ENCODE data around the gene GAMT.
"Not testable (repeated sequence)": the region's sequence is repeated elsewhere in the genome, so short reads cannot be mapped to it uniquely, and the experiment has no call there.

Gene GAMT

DNA sequence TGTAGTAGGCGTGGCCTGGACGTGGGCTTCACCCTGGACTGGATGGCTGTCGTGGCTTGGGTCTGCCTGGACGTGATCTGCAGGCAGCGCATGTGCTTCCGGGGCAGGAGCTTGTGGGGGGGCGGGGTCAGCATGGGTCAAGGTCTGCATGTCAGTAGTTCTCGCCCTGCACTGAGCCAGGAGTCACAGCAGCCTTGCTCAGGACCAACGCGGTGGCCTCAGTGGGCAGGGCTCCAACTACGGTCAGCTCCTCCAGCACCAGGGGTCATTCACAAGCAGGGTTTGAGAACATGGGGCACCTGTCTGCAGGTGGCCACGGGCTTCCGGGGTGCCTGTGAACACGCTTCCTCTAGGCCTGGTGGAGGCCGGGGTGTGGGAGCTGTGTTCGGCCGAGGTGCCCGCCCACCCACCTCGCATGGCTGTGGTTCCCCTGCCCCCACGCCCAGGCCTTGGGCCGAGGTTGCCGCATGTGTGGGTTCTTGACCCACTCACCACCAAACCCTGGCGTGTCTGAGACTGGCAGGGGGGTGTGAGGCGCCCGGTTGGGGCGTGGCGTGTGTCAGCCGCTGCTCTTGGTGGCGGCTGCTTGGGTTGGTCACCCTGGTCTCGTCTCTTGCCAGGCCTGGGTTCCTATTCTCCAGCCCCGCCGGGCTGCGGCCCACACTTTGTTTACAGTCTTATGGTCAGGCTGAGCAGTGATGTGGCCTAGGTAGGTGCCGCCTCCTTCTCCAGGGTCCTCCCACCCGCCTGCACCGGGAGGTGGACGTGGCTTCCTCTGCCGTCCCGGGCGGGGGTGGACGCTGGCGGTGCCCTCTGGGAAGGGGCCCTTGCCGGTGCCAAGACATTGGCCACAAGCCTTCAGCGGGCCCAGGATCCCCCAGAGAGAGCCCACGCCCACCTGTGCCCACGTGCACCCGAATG lies 32.0 kb upstream of the GAMT start:
- DNase-seq: no peak

DNA sequence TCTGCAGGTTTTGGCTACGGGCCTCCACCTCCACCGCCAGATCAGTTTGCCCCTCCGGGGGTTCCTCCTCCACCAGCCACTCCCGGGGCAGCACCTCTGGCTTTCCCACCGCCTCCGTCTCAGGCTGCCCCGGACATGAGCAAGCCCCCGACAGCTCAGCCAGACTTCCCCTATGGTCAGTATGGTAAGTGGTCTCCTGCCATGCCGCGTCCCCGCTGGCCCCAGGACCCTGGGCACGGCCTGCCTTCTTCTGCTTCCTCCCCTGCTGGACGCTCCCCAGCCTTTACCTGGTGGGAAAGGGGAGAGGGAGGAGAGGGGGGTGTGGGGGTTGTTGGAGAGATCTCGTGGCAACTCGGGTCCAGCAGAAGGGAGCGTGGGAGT lies 31.2 kb upstream of the GAMT start:
- DNase-seq: no peak

DNA sequence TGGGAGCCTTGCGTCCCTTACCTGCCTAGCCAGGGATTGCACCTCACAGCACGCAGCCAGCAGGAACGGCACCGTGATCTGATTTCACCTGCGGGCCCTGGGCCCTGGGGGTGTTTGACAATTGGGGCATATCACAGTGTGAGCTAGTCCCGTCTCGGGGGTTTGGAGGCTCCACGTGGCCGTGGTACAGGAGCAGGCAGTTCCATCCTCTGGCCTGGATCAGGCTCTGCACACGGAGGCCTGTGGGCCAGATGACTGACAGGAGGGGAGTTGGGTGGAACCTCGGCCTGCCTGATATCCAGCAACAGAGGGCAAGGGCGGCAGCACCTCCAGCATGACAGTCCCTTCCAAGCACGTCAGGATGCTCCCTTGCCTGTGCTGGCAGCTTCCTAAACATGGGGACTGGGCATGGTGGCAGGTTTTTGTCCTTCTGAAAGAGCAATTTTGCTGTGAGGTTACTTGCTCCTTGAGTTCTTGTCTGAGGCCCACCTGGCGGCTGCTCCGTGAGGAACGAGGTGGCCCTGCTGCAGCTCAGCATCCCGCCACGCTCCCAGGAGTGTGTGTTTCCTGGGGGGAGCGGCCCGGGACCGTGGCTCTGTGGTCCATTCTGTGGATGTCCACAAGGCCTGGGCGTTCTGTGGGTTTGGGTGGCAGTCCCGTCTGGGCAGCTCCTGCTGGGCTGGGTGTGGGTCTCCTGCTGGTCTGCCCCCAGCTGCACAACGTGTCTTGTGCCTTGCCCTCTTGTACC lies 30.6 kb upstream of the GAMT start:
- no peak for DNase-seq

DNA sequence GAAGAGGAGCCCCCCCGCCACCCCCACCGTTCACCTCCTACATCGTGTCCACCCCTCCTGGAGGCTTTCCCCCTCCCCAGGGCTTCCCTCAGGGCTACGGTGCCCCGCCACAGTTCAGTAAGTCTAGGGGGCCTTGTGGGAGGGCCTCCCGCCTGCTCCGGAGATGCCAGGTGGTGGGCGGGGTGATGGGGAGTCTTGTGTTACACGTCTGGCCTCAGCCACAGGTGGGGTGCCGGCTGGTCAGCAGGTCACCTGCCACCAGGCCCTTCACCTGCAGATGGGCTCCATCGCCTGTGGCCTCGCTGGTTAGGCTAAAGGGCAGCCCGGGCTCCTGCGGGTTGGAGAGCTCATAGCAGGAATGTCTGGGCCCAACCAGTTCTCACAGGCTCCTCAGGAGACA lies 28.9 kb upstream of the GAMT start:
- DNase-seq: no peak

DNA sequence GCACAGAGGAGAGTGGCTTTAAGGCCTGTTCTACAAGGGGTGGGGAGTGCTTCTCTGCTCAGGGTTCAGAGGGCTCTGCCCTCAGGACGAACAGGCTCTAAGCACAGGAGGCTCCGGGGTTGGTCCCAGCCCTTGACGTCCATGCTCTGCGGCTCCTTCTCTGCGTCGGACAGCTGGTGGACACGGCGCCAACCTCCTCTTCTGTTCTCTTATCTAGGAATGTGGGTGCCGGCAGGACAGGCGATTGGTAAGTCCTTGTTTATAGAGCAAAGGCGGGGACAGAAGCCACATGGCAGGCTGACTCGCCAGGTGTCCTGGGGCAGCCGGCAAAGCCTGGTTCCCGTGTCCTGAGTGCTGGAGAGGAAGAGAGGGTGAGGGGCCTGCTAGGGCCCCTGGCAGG lies 28.4 kb upstream of the GAMT start:
- DNase-seq: no peak

DNA sequence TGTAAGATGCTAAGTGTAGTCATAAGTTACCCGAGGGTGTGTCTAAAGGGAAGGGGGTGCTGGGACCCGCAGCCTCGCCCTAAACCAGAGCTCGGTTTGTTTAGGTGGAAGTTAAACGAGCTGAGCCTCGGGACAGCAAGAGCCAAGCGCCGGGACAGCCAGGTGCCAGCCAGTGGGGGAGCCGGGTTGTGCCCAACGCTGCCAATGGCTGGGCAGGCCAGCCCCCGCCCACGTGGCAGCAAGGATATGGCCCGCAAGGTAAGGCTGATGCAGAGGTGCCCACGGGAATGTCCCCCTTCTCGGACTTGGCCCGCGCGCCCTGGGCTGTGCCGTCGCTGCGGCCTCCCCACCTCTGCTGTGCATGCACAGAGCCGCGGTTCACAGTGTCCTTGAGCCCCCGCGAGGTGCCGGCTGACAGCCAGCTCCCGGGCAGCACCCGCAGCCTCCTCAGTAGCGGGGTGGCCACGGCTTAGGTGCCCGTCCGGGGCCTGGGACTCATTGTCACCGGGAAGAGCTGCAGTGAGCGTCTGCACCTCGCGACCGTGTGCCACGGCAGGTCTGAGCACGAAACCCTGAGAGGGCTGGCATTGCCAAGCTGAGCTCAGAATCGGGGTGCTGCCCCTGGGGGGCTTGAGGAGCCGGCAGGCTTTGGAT lies 27.5 kb upstream of the GAMT start:
- no peak for DNase-seq

DNA sequence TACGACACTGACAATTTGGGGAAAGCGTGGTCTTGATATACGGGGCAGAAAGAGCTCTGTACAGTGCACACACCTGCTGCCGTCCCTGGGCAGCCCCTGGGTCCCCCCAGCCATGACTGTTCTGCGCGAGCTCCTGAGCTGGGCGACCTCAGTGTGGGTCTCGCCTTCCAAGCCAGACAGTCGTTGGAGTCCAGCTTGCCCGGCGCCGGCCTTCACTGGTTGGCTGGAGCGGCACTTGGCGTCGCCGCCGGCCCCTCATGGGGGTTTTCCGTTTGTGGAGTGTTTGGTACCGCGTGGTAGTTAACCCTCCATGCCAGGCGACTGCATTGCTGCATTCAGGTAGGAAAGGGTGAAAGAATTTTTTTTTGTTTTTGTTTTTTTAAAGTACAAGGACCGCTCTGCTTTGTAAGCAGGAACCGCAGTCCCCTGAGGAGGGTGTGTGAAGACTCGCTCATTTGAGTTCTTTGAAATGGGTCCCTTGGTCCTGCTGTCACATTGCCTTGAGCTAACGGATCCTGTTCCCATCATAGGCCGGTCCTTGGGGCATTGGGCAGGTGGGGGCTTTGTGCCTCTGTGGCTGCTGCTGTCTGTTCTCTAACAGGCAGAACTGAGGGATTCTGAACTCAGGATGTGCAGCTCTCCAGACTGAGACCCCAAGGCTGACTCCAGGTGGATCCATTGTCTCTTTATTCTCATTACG lies 26.0 kb upstream of the GAMT start:
- no peak for DNase-seq

DNA sequence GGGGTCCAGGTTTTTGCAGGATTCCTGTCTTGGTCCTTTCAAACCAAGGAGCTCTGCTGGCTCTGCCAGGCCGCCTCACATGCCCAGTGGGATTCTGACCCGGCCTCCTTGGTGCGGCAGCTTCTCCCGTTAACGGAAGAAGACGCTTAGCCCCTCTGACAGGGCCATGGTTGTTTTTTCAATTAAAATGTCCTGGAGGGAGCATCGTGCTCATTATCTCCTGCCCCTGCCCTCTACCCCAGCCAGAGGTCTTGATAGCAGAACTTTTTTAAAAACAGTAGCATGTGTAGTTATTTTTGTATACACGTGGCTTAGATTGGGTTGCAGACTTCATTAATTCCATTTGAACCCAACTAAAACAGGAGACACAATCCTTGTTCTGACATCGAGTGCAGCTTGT lies 25.4 kb upstream of the GAMT start:
- no peak for DNase-seq

DNA sequence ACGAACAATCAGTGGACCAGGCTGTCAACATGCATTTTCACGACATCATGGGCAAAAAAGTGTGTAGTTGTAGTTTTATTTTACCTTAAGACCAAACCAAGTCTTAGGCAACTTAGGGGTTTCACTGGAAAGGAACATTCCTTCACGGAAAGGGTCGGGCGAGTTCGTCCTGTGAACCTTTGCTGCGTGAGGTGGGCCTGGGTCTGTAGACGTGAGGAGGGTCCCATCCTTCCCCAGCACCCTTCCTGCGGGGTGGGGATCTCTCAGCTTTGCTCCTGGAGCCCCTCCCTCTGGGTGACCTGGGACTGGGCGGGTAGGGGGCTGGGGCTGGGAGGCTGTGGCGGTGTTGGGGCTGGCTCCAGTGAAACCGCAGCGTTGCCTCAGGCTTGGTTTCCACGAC lies 24.6 kb upstream of the GAMT start:
- DNase-seq: no peak

DNA sequence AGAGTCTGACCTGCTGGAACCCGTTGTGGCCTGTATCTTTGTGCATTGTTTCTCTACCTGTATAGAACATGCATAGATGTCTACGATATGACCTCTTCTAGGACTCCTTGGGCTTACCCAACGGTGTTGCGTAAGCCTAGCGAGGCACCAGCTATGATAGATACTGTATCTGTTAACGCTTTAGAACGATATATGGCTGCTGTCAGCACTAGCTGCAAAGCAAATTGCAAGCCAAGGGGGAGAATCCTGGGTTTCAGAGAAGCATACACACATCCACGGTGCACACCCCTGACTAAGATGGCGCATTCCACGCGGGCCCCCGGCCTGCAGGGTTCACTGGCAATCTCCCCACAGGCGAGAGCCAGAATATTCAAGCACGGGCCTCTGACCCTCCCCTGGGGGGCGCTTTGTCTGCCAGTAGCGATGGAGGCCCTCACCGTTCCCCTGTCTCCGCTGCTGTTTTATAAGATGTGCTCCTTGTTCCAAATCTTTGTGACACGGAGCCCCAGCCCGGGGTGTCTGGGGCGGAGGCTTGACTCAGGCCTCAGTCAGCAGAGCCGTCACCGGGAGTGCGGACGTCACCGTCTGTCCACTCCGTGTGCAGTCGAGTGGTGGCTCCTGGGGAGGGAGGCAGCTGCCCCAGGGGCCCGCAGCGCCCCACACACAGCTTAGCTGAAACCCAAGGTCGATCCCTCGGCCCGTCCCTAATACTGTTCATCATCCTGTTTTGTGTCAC lies 23.9 kb upstream of the GAMT start:
- DNase-seq: no peak

DNA sequence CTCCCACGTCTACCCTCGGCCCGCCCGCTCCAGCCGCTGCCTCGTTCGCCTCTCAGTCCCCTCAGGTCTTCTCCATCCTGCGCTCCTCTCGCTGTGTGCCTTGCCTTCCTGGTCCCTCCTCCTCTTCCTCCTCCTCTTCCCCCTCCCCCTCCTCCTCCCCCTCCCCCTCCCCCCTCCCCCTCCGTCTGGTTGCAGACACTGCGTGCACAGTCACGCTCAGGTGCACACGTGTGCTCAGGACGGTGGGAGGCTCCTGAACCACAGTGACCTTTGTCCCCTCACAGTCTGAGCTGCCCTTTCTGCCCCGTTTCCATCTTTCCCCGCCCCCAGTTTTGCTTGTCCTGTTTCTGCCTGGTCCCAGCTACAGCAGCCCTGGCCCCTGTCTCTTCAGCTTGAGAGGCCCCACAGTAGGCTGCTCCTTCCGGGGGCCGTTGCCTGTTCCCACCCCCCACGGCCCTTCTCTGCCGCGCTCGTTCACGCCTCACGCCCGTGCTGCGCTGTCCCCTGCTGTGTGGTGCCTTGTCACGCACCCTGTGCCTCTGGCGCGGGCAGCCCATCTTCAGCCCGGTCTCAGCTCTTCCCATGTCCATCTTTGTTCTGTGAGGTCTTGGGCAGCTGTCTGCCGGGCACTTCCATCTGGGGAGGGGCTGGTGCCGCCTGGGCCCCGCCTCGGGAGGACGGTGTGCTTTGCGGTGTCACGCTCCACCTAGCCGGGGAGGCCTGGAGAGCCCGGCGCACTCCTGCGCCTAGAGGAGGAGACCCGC lies 23.0 kb upstream of the GAMT start:
- DNase-seq: no peak

DNA sequence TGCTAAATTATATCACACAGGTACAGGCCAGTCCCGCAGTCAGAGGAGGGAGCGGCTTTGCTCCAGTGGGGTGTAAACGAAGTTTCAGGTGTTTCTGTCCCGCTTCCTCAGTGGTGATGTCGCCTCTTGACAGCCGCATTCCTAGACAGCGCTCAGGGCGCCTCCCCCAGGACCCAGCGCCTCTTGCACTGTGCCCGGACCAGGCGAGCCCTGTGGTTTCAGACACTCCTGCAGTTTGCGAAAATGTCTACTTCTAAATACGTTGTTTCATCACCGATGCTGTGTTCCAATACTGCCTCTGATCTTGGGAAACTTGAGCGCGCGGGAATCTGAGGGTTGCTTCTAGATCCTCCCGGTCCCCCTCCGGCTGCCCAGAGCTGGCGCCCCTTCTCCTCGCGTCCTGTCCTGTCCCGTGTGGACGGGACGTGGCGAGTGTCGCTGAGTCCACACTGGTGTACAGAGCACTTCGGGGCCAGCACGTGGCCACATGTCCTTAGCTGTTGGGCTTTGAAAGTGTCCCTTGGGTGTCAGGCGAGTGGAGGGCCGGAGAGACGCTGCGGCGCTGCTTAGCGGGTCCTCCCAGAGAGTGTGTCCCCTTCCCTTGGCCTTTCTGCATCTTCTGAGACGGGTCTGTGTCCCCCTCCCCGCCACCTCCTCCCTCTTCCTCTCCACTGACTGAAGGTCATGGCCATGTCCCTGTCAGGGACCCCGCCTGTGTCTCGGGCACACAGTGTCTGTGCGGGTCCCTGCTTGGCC lies 22.3 kb upstream of the GAMT start:
- no peak for DNase-seq

DNA sequence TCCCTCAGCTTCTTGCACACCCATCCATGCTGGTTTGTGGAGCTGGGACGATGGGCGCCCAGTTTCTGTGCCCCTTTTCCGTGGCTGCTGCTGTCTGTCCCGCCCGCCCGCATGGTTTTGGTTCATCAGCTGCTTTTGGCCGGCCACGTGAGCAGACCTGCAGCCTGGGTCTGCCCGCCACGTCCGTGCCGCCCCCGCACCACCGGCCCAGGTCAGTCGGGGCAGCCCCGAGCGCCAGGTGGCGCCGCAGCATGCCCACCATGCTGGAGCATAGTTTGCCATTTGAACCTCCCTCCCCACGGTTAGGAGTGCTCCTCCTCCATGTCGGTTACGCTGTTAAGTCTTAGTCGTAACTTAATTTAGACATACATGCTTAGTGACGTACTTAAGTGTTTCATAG lies 21.6 kb upstream of the GAMT start:
- DNase-seq: no peak

DNA sequence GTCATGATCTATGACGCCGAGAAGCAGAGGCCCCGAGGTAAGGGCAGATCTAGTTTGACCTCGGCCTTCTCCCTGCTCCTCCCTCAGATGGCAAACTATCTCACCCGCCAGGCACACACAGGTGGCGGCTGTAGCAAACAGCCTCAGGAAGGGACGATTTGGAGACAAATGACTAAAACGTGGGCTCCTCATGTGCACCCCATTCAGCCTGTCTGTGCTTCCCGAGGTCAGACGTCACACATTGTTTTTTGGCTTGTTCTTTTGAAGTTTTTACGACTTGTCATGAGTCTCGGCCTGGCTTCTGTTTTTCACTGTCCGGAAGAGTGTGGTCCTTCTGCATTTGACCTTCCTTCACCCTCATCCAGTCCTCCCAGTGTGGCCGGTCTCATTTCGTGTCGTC lies 21.0 kb upstream of the GAMT start:
- no peak for DNase-seq

DNA sequence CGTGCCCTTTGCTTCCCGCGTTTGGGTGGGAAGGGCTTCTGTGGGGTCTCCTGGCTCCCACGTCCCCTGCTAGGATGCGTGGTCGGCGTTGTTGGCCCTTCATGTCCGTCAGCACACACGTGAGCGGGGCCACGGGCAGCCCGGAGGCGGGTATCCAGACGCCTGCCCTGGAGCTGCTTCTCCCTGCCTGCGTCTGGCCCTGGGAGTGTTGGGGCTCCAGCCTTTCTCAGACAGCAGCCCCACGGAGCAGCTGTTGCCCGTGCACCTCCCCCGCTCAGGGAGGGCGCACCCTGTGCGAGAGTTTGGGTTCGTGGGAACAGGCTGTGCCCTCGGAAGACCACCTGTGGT lies 20.6 kb upstream of the GAMT start:
- DNase-seq: no peak

DNA sequence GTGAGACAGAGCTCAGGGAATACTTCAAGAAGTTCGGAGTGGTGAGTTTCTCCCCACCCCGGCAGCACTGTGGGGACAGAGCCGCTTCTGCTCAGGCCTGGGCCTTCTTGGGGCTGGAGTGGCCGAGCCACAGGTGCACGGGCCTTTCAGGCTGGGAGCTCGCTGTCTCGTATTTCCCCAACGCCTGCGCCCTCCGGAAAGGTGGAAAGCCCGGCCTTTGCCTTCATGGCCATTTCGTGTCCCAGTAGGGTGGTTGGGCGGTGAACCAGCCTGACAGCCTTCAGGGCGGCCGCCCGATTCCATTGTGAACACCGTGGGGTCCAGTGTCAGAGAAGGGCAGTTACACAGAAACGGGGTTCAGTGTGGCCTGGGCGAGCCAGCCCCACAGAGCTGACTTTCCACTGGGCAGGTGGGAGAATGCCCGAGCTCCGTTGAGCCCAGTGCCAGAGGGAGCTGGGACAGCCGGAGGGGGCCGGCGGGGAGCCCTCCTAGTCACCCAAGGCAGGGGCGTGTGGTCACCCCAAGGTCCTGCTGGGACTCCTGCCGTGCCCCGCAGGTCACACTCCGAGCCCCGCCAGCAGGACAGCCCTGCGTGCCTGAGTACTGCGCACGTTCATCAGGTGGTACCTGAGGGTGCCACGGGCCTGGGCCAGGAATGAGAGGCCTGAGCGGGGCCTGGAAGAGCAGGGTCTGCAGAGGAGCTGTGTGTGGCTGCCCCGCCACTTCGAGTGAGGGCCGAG lies 20.0 kb upstream of the GAMT start:
- no peak for DNase-seq

DNA sequence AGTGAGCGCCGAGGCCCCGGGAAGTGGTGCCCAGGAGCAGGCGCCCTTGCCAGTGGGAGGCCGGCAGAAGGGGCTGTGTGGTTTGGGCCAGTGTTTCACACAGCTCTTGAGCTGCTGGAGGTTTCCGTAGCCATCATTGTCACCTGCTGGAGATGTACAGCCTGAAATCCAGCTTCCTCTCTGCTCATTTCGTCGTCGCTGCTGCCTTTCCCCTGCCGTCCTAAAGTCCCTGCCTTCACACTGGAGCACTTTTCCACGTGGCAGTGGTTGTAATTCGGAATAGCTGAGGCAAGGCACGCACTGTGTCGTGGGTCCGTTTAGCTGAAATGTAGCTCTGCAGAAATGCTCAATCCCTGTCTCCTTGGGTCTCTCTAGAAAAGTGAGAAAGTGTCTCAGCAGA lies 19.2 kb upstream of the GAMT start:
- DNase-seq: no peak

DNA sequence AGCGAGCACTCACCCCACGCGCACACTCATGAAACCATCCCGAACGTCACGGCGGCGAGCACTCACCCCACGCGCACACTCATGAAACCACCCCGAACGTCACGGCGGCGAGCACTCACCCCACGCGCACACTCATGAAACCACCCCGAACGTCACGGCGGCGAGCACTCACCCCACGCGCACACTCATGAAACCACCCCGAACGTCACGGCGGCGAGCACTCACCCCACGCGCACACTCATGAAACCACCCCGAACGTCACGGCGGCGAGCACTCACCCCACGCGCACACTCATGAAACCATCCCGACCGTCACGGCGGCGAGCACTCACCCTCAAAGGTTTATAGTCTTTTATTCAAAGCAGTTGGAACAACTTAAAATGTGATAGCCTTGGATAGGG lies 18.7 kb upstream of the GAMT start:
- not testable (repeated sequence) for DNase-seq

DNA sequence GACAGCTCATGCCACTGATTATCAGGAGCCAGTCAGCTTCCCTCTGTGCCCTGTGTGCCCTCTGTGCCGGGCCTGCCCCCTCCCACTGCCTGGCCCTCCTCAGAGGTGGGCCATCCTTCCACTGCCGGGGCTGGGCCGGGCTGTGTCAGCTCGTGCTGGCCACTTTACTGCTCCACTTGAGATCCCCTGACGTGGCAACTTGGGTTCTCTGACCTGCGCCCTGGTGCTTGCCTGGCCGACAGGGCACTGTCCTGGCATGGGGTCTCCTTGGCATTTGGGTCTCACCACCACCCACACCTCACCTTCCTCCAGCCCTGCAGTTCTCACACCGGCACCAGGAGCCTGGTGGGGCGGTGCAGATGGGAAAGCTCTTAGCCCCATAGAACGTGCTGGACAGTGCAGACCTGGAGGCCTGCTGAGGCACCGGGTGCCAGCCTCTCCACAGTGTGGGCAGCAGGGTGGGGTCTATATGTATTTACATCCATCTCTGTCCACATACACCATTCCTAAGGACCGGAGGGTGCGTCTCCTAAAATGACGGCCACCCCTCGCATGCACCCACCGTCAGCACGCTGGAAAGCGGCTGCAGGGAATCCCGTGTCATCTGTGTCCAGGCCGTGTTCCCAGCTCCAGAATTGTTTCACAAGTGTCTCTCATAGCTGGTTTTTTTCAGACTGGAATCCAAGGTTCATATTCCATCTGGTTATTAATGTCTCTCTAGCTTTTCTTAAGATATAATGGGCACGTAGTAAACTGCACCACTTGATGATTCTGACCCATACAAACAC lies 17.8 kb upstream of the GAMT start:
- DNase-seq: no peak

DNA sequence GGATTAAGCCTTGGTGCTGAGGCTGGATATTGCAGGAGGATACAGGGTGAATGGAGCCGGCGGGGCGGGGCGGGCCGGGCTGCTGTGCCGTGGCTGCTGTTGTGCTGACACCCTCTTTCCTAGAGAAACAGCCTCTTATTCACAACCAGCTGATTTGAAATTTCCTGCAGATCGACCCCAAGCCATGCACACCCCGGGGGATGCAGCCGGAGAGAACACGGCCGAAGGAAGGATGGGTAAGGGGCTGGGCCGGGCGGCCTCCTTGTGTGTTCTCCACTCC lies 17.1 kb upstream of the GAMT start:
- DNase-seq: no peak

Measured in CD4-positive, alpha-beta T cell treated with Interleukin-4 for 4 hours (primary cell).